GM12872 (cell line): ENCODE data around the gene S100A9.

Experiments used
- TF ChIP-seq, protein P1 (sequence below): IDR thresholded peaks from 3 replicates; pipeline ENCODE4 v1.5.1; 2011; ENCODE audit warnings: low read depth, mild to moderate bottlenecking, low read length, moderate library complexity; ENCODE audit not compliant: insufficient read depth

The S100A9 gene

DNA sequence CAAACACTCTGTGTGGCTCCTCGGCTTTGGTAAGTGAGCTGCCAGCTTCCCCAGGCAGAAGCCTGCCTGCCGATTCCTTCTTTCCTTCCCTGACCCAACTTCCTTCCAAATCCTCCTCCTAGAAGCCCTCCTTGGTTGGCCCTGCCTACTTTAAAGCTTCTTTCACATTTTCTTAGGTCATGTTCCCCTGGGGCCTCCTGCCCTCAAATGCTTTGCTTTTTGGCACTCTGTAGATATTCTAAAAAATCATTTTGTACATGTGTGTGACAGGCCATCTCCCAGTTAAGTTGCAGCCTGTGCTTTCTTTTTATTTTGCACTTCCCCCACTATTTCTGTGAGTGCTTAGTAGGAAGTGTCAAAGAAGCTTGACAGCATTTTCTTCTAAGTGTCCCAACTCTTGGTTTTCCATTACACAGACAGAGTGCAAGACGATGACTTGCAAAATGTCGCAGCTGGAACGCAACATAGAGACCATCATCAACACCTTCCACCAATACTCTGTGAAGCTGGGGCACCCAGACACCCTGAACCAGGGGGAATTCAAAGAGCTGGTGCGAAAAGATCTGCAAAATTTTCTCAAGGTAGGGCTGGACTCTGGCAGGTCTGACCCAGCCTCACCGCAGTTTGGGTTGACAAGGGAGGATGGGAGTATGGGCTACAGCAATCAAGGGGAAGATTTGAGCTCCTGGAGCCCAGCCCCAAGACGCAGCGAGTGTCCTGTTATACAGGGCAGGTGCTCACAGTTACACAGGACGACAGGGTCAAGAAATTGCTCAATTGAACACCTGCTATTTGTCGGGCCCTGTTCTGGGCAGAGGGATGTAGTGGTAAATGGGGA, at the start of gene S100A9:
TSS of gene S100A9 (plus strand) at position 2 of the 838 bp plus-strand sequence. CDS start at position 432, 430 bp downstream.
- TF ChIP-seq, protein P1, sequence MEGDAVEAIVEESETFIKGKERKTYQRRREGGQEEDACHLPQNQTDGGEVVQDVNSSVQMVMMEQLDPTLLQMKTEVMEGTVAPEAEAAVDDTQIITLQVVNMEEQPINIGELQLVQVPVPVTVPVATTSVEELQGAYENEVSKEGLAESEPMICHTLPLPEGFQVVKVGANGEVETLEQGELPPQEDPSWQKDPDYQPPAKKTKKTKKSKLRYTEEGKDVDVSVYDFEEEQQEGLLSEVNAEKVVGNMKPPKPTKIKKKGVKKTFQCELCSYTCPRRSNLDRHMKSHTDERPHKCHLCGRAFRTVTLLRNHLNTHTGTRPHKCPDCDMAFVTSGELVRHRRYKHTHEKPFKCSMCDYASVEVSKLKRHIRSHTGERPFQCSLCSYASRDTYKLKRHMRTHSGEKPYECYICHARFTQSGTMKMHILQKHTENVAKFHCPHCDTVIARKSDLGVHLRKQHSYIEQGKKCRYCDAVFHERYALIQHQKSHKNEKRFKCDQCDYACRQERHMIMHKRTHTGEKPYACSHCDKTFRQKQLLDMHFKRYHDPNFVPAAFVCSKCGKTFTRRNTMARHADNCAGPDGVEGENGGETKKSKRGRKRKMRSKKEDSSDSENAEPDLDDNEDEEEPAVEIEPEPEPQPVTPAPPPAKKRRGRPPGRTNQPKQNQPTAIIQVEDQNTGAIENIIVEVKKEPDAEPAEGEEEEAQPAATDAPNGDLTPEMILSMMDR = no peak

DNA sequence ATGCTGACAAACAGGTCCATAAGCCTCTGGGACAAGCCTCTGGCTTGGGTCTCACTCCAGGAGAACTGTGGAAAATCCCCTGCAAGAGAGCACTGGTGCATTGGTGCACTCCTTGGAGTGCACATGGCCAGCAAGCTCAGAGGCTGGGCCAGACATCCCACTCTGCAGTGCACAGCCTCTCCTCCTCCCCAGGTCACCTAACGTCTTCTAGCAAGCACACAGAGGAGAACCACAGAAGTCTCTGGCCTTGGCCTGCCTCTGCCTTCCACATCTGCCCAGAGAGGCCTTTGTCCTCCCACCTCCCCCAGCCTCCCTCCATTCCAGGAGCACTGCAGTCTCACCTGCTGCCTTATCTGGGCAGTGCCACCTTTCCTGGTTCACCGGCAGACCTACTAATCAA, 49.1 kb upstream of the S100A9 start:
- TF ChIP-seq, protein P1 = no peak

DNA sequence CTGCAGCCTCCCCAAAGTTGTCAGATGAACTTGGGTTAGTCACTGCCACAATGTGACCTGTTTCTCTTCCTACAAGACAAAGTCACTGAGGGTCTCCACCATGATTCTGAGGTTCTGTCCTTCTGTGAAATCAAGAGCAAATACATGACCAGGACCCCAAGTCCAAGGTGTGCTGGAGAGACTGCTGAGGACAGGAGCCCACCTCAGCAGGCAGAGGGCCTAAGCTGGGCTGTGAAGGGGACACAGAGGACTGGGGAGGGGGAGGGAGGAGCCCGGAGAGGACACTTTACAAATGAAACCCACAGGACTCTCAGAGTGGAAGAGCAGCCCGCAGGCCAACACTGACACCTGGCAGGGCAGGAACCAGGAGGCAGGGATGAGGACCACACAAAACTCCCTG, 48.2 kb upstream of the S100A9 start:
- TF ChIP-seq, protein P1 = no peak

DNA sequence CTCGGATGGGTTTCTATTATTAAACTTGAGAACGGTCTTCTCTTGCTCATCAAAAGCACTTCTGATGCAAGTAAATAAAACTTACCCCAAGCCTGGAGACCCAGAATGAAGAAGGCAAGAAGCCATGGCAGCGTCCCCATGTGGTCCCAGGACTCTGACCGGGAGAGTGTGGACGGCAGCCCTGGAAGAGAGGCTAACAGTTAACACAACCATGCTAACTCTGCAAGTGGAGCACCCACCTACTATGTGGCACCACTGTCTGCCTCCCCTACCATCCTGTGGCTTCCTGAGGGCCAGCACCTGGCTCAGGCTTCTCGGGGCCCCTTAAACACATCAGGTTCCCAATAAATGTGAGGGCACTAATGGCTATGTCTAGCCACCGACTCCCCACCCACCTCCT, 47.1 kb upstream of the S100A9 start:
- TF ChIP-seq, protein P1 = no peak

DNA sequence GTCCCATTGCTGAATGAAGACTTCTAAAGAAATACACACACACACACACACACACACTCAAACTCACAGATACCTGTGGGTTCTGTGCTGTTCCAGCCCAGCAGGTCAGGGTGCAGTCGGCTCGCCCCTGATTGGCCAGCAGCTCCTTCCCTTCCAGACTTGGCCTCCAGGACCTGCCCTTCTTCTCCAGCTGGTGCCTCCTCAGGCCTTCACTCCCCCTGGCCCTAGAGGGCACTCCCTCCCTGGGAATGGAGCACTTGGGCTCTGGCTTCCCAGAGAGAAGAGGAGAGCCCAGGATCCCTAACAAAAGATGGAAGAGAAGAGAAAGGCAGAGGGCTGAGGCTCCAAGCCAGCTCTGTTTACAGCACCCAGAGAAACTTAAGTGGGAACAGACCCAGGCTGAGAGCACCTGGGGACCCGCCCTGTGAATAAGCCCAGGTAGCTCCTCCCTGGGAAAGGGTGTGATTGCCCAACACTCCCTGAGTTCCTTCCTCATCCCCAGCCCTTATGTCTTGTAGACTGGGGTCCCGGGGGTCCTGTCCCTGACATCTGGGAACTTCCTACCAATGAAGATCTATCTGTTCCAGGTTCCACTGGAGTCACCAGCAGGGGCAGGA, 45.0 kb upstream of the S100A9 start, which contains the start of gene PGLYRP3:
TSS of gene PGLYRP3 (minus strand) at position 383 of the 617 bp plus-strand sequence. CDS start 2,287 bp downstream, outside the sequence.
- TF ChIP-seq, protein P1 = no peak

DNA sequence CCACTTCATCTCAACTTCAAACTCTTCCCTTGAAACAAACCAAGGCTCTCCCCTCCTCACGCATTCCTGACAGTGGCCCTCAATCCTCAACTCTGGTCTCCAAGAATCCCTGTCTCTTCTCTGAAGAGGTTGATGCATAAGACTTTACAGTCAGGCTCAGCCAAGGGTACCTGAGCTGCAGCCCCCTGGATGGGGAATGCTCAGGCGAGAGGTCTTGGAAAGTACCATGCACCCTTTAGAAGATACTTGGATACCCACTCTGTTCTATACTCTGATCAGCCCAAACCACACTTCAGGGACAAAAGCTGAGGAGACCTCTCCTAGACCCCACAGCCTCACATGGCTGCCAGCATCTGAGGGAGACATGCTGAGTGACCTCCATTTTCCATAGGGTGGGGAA, 44.4 kb upstream of the S100A9 start:
- TF ChIP-seq, protein P1 = no peak

DNA sequence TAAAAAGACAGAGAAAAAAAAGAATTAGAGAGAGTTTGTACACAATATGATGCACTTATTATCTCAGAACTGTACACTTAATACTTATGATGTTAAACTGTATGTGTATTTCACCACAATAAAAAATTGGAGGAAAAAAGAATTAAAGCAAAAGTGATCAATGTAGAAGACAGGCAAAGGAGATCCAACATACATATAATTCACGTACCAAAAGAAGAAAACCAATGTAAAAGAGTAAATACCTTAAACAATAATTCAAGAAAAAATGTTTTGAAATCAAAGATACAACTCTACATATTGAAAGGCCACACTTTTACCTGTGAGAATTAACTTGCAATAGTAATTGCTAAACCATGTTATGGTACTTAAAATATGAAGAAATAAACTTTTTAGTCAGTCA, 35.1 kb upstream of the S100A9 start:
- TF ChIP-seq, protein P1 = no peak
